ENCODE results near the gene KCNE2. TPM values are rescaled to one million over a fixed set of nuclear protein-coding genes. Genes with fewer than 3 reads are reported as not detected.
"Not testable (repeated sequence)": the region's sequence is repeated elsewhere in the genome, so short reads cannot be mapped to it uniquely, and the experiment has no call there.

KCNE2 gene
- total and polyA plus RNA-seq, 2 of the 8 experiments (the other 6 are each of a cell fraction or from before 2014, with no cell fraction given) = 0.09 to 0.37 TPM

GRCh38 chr21:34407294-34407693, 43.5 kb downstream of the KCNE2 start:
- H2BK5ac ChIP-seq (ENCODE audit: low read depth, low read length); CTCF ChIA-PET (ENCODE audit: partially characterized antibody); H3K23me2 ChIP-seq (ENCODE audit: low read depth, low read length); POLR2A ChIA-PET (ENCODE audit: partially characterized antibody); H3K27me3 ChIP-seq (replicated peaks in 1 of 4; ENCODE audit: control insufficient read depth in 3 of 4, extremely low read depth in 1 of 4, insufficient read depth in 3 of 4, low read length in 3 of 4); H2BK20ac ChIP-seq (ENCODE audit: low read length); DNase-seq (ENCODE audit: low read depth in 1 of 2, low spot score in 2 of 2); H3K56ac ChIP-seq (replicated peaks; ENCODE audit: insufficient read length, low read depth, low read length); H3K4ac ChIP-seq (replicated peaks; ENCODE audit: insufficient read length, low read depth, low read length); H3K4me3 ChIP-seq (ENCODE audit: extremely low read depth in 1 of 4, insufficient read depth in 2 of 4, low read depth in 3 of 4, low read length in 4 of 4); H3K23ac ChIP-seq (ENCODE audit: insufficient read length); H3K36me3 ChIP-seq (ENCODE audit: control insufficient read depth in 2 of 4, insufficient read depth in 4 of 4, low read length in 3 of 4); H2AK5ac ChIP-seq (ENCODE audit: low read depth, low read length); H4K20me1 ChIP-seq (replicated peaks in 1 of 2; ENCODE audit: control insufficient read depth in 1 of 2, insufficient read depth in 2 of 2, low read length in 2 of 2); H3K27ac ChIP-seq (ENCODE audit: low read depth, low read length); H3K18ac ChIP-seq (ENCODE audit: extremely low read depth, low read length); H2BK120ac ChIP-seq (replicated peaks; ENCODE audit: low read depth, low read length); H2BK15ac ChIP-seq (ENCODE audit: low read length); H4K91ac ChIP-seq (replicated peaks; ENCODE audit: insufficient read length, low read length); H3K79me1 ChIP-seq (ENCODE audit: low read depth, low read length); H3K9ac ChIP-seq (replicated peaks in 1 of 4; ENCODE audit: extremely low read depth in 1 of 4, low read depth in 3 of 4, low read length in 3 of 4); H3K79me2 ChIP-seq (ENCODE audit: control insufficient read depth in 1 of 2, insufficient read depth in 2 of 2, low read length in 2 of 2); H4K8ac ChIP-seq (ENCODE audit: extremely low read depth, insufficient read depth, low read length); H3K9me3 ChIP-seq (ENCODE audit: insufficient read depth in 2 of 2, low read depth in 1 of 2, low read length in 1 of 2); FAIRE-seq; H2AFZ ChIP-seq (ENCODE audit: low read length); H2BK12ac ChIP-seq (ENCODE audit: low read depth, low read length); H3K4me2 ChIP-seq (ENCODE audit: insufficient read depth in 1 of 2, low read depth in 2 of 2, low read length in 2 of 2); H3K14ac ChIP-seq (ENCODE audit: insufficient read length); H4K5ac ChIP-seq (ENCODE audit: insufficient read length, low read depth, low read length); H3K4me1 ChIP-seq (replicated peaks in 1 of 4; ENCODE audit: control insufficient read depth in 3 of 4, insufficient read depth in 4 of 4, low read length in 3 of 4): not testable (repeated sequence)
- WGBS, 2 experiments (ENCODE audit: extremely low coverage in 1 of 2, insufficient coverage in 1 of 2, insufficient read length in 1 of 2, insufficient replicate concordance in 2 of 2, low coverage in 1 of 2, low lambda C conversion rate in 2 of 2, missing lambda C conversion rate in 1 of 2) = no CpG with 5 or more reads among the region's 9 CpGs

GRCh38 chr21:34417448-34418077, 53.8 kb downstream of the KCNE2 start:
- H3K23me2 ChIP-seq (ENCODE audit: low read depth, low read length); H3K27me3 ChIP-seq (replicated peaks in 1 of 4; ENCODE audit: control insufficient read depth in 3 of 4, extremely low read depth in 1 of 4, insufficient read depth in 3 of 4, low read length in 3 of 4); H4K20me1 ChIP-seq (replicated peaks in 1 of 2; ENCODE audit: control insufficient read depth in 1 of 2, insufficient read depth in 2 of 2, low read length in 2 of 2); H3K79me2 ChIP-seq (ENCODE audit: control insufficient read depth in 1 of 2, insufficient read depth in 2 of 2, low read length in 2 of 2); H3K4me2 ChIP-seq (ENCODE audit: insufficient read depth in 1 of 2, low read depth in 2 of 2, low read length in 2 of 2); H3K27ac ChIP-seq (ENCODE audit: low read depth, low read length); H2AK5ac ChIP-seq (ENCODE audit: low read depth, low read length); H3K79me1 ChIP-seq (ENCODE audit: low read depth, low read length); H4K5ac ChIP-seq (ENCODE audit: insufficient read length, low read depth, low read length); H2BK5ac ChIP-seq (ENCODE audit: low read depth, low read length); H3K56ac ChIP-seq (replicated peaks; ENCODE audit: insufficient read length, low read depth, low read length); H3K4me3 ChIP-seq (ENCODE audit: extremely low read depth in 1 of 4, insufficient read depth in 2 of 4, low read depth in 3 of 4, low read length in 4 of 4); DNase-seq (ENCODE audit: low read depth in 1 of 2, low spot score in 2 of 2); H4K91ac ChIP-seq (replicated peaks; ENCODE audit: insufficient read length, low read length); H3K9me3 ChIP-seq (ENCODE audit: insufficient read depth in 2 of 2, low read depth in 1 of 2, low read length in 1 of 2); H3K36me3 ChIP-seq (ENCODE audit: control insufficient read depth in 2 of 4, insufficient read depth in 4 of 4, low read length in 3 of 4); H2BK15ac ChIP-seq (ENCODE audit: low read length); H3K14ac ChIP-seq (ENCODE audit: insufficient read length); POLR2A ChIA-PET (ENCODE audit: partially characterized antibody); H2BK120ac ChIP-seq (replicated peaks; ENCODE audit: low read depth, low read length); H3K4me1 ChIP-seq (replicated peaks in 1 of 4; ENCODE audit: control insufficient read depth in 3 of 4, insufficient read depth in 4 of 4, low read length in 3 of 4); H2BK20ac ChIP-seq (ENCODE audit: low read length); H2AFZ ChIP-seq (ENCODE audit: low read length); H3K23ac ChIP-seq (ENCODE audit: insufficient read length); CTCF ChIA-PET (ENCODE audit: partially characterized antibody); H3K4ac ChIP-seq (replicated peaks; ENCODE audit: insufficient read length, low read depth, low read length); H4K8ac ChIP-seq (ENCODE audit: extremely low read depth, insufficient read depth, low read length); H3K18ac ChIP-seq (ENCODE audit: extremely low read depth, low read length); FAIRE-seq; H2BK12ac ChIP-seq (ENCODE audit: low read depth, low read length); H3K9ac ChIP-seq (replicated peaks in 1 of 4; ENCODE audit: extremely low read depth in 1 of 4, low read depth in 3 of 4, low read length in 3 of 4): not testable (repeated sequence)
- no CpG with 5 or more reads among the region's 5 CpGs for WGBS, 2 experiments (ENCODE audit: extremely low coverage in 1 of 2, insufficient coverage in 1 of 2, insufficient read length in 1 of 2, insufficient replicate concordance in 2 of 2, low coverage in 1 of 2, low lambda C conversion rate in 2 of 2, missing lambda C conversion rate in 1 of 2)

All from H1 (cell line).